HG02623 (cell line): Measurements from ENCODE around the gene FGD4.

Experiments used
- ATAC-seq: cut with Tn5 transposase; IDR thresholded peaks from one replicate; pipeline ENCODE4 v1.9.1; 2021; ENCODE audit warnings: moderate library complexity; ENCODE audit not compliant: unreplicated experiment

The FGD4 gene

GRCh38 chr12:32402946-32403345 lies 3.6 kb downstream of the FGD4 start:
- ATAC-seq = no peak

- no peak for ATAC-seq
Observed at GRCh38 chr12:32407795-32408194, 8.4 kb downstream of the FGD4 start.

GRCh38 chr12:32413412-32413811 lies 14.1 kb downstream of the FGD4 start:
- ATAC-seq = no peak

- no peak for ATAC-seq
Observed at GRCh38 chr12:32418221-32418620, 18.9 kb downstream of the FGD4 start.

- ATAC-seq = no peak
Observed at GRCh38 chr12:32418903-32419519, 19.7 kb downstream of the FGD4 start.

GRCh38 chr12:32419520-32419960 lies 20.2 kb downstream of the FGD4 start:
- no peak for ATAC-seq

GRCh38 chr12:32420356-32420755 lies 21.0 kb downstream of the FGD4 start:
- ATAC-seq = no peak

- no peak for ATAC-seq
Observed at GRCh38 chr12:32423559-32423958, 24.2 kb downstream of the FGD4 start.

- ATAC-seq = no peak
Observed at GRCh38 chr12:32431025-32431424, 31.7 kb downstream of the FGD4 start.

- no peak for ATAC-seq
Observed at GRCh38 chr12:32435921-32436705, 36.8 kb downstream of the FGD4 start.

- ATAC-seq = no peak
Observed at GRCh38 chr12:32437095-32437515, 37.7 kb downstream of the FGD4 start.

- no peak for ATAC-seq
Observed at GRCh38 chr12:32440120-32440865, 40.9 kb downstream of the FGD4 start.

GRCh38 chr12:32443491-32443890 lies 44.1 kb downstream of the FGD4 start:
- no peak for ATAC-seq

- ATAC-seq = no peak
Observed at GRCh38 chr12:32444895-32445294, 45.5 kb downstream of the FGD4 start.

- no peak for ATAC-seq
Observed at GRCh38 chr12:32445356-32445755, 46.0 kb downstream of the FGD4 start.

GRCh38 chr12:32446316-32447119 lies 47.2 kb downstream of the FGD4 start:
- no peak for ATAC-seq

- ATAC-seq = no peak
Observed at GRCh38 chr12:32448586-32448985, 49.2 kb downstream of the FGD4 start.

GRCh38 chr12:32450363-32450762 lies 51.0 kb downstream of the FGD4 start:
- ATAC-seq = no peak

- ATAC-seq = no peak
Observed at GRCh38 chr12:32450768-32451167, 51.4 kb downstream of the FGD4 start.

GRCh38 chr12:32451816-32452215 lies 52.5 kb downstream of the FGD4 start:
- ATAC-seq = no peak

GRCh38 chr12:32454075-32454474 lies 54.7 kb downstream of the FGD4 start:
- ATAC-seq = no peak
